ENCODE results near the gene IL23A. TPM values are rescaled to one million over a fixed set of nuclear protein-coding genes. Genes with fewer than 3 reads are reported as not detected.
A peak's percentile ranks its signal among the peaks of the same experiment; 100 is the strongest.

IL23A gene
- total and polyA plus RNA-seq, 2 of the 13 experiments (the other 11 are each of a cell fraction or from before 2014, with no cell fraction given), result 0.33 to 0.35 TPM

- TF ChIP-seq ZNF337 (CRISPR knock-in tag; IDR thresholded peaks at IDR 0.05; ENCODE audit: borderline replicate concordance, low read depth) (no peak), NFIC (IDR thresholded peaks at IDR 0.05; ENCODE audit: low read length) (peak; percentile 51; the same call in 1 of the 2 replicates), ZNF552 (CRISPR knock-in tag; IDR thresholded peaks at IDR 0.05; ENCODE audit: borderline replicate concordance) (no peak), ATF7-NPFF (CRISPR knock-in tag; IDR thresholded peaks at IDR 0.05; ENCODE audit: low read depth) (no peak), RFX3 (CRISPR knock-in tag; IDR thresholded peaks at IDR 0.05) (no peak), DBP (CRISPR knock-in tag; IDR thresholded peaks at IDR 0.05; ENCODE audit: not compliant biosample characterization) (no peak), ZNF563 (CRISPR knock-in tag; IDR thresholded peaks at IDR 0.05) (no peak), ZNF773 (CRISPR knock-in tag; IDR thresholded peaks at IDR 0.05; ENCODE audit: borderline replicate concordance) (no peak), HOXD1 (CRISPR knock-in tag; IDR thresholded peaks at IDR 0.05) (peak; percentile 80; the same call in 1 of the 2 replicates), ELF3 (CRISPR knock-in tag; IDR thresholded peaks at IDR 0.05) (peak; percentile 90), ZNF709 (CRISPR knock-in tag; IDR thresholded peaks at IDR 0.05) (no peak), SIX1 (CRISPR knock-in tag; IDR thresholded peaks at IDR 0.05; ENCODE audit: borderline replicate concordance) (peak; percentile 55; the same call in 1 of the 2 replicates), TSC22D2 (CRISPR knock-in tag; IDR thresholded peaks at IDR 0.05; ENCODE audit: borderline replicate concordance) (no peak), DMAP1 (CRISPR knock-in tag; IDR thresholded peaks at IDR 0.05) (peak; percentile 34; the same call in 1 of the 2 replicates), REXO4 (CRISPR knock-in tag; IDR thresholded peaks at IDR 0.05; ENCODE audit: borderline replicate concordance) (no peak), CHD4 (IDR thresholded peaks at IDR 0.05; ENCODE audit: borderline replicate concordance, low read length) (no peak), TFE3 (CRISPR knock-in tag; IDR thresholded peaks at IDR 0.05) (peak; percentile 57; the same call in 1 of the 2 replicates), ZNF691 (CRISPR knock-in tag; IDR thresholded peaks at IDR 0.05; ENCODE audit: borderline replicate concordance, low read depth) (no peak), TGIF2 (CRISPR knock-in tag; IDR thresholded peaks at IDR 0.05) (no peak), NR2C2 (CRISPR knock-in tag; IDR thresholded peaks at IDR 0.05; ENCODE audit: borderline replicate concordance) (no peak), HINFP (CRISPR knock-in tag; IDR thresholded peaks at IDR 0.05; ENCODE audit: low read depth) (no peak), NFYB (CRISPR knock-in tag; IDR thresholded peaks at IDR 0.05) (no peak), ZNF414 (CRISPR knock-in tag; IDR thresholded peaks at IDR 0.05) (no peak), ZNF761 (CRISPR knock-in tag; conservative IDR thresholded peaks at IDR 0.05) (no peak), ZFP1 (CRISPR knock-in tag; IDR thresholded peaks at IDR 0.05) (no peak), ETV6 (CRISPR knock-in tag; conservative IDR thresholded peaks at IDR 0.05) (no peak)
Observed at GRCh38 chr12:56362130-56363059, 23.7 kb downstream of the IL23A start, which contains the start of gene APOF (continued).

All from HepG2 (cell line).